Stimulated activated naive CD4-positive, alpha-beta T cell (primary cell): ENCODE data around the gene UFD1.

ENCODE experiments used
- DNase-seq, 6 experiments: peaks; one replicate each; lab custom pipeline; 2025; lab: John Stamatoyannopoulos, UW

UFD1 gene

GRCh38 chr22:19495562-19496323 is 16.8 kb upstream of the UFD1 start:
- DNase-seq: peak in 3 of 6 experiments; percentile 34 to 59 (median 55)

GRCh38 chr22:19494676-19495173 is 15.7 kb upstream of the UFD1 start:
- DNase-seq: no peak

- no peak for DNase-seq
Measured at GRCh38 chr22:19494001-19494560, 15.1 kb upstream of the UFD1 start.

DNA sequence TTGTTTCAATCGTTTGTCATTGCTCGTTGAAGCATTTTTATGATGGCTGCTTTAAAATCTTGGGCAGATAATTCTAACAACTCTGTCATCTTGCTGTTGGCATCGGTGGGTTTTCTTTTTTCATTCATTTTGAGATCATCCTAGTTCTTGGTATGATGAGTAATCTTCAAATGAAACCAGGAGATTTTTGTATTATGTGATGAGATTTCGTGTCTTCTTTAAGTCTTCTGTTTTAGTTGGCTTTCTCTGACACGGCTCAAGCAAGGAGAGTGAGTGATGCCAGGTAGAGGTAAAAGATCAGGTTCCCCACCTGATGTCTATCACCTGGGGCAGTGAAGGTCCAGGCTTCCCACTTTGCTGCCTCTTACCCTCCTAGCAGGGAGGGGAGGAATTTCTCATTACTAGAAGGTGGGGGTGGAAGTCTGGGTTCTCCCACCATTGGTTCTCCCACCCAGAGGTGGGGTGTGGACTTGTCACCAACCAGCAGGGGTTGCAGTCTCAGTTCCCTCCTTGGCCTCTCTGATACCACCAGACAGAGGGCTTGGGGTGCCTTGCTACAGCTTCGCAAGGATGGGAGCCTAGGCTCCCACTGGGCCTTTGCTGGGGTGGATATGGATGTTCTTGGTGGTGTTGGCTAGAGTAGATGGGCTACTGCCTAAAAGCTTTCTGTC is 13.6 kb upstream of the UFD1 start:
- no peak for DNase-seq

GRCh38 chr22:19490628-19491230 is 11.7 kb upstream of the UFD1 start:
- DNase-seq: no peak

- DNase-seq: peak in 2 of 6 experiments; percentile 8 to 10
Measured at GRCh38 chr22:19488884-19489843, 10.2 kb upstream of the UFD1 start.

GRCh38 chr22:19488285-19488684 is 9.3 kb upstream of the UFD1 start:
- DNase-seq: no peak

DNA sequence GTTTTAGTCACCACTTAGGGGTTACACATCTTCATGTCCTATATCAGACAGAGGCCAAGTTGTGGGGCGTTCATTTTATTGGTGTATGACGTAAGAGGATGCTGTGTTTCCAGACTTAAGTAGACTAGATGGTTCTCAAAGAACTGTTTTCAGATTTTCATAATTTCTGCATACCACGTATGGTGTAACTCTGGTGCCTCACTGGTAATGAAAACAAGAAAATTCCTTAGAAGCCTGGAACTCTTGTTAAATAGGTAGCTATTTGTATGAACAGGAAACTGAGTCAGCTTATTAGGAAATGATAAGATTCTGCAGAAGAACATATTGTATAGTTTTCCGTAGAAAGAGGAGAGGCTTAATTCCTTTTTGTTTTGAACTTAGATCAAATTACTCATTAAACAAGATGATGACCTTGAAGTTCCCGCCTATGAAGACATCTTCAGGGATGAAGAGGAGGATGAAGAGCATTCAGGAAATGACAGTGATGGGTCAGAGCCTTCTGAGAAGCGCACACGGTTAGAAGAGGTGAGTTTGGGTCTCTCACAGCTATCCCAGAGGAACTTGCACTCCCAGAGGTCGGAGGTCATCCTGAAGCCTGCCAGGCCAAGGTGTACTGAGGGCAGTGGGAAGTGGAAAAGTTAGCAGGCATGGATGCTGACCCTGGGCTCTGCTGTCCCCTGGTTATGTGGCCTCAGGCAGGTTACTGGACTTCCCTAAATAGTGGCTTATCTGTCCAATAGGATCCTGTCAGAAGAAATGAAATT is 4.7 kb upstream of the UFD1 start:
- DNase-seq: no peak

DNA sequence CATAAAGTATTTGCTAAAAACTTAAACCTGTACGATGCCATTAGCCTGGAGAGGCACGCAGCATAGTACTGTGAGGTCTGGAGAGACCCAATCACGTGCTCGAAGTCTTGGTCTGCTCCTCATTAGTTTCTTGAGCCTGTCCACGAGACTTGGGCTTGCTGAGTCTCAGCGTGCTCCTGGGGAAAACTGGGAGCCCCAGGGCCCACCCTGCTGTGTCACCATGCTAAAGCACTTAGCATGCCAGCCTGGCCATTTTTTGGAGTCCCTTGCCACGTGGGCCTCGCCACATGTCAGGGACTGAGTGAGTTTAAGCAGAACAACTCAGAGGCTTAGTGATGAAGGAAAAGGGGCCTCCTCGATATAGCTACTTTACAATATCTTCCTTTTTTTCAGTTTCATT is 3.3 kb upstream of the UFD1 start:
- no peak for DNase-seq

DNA sequence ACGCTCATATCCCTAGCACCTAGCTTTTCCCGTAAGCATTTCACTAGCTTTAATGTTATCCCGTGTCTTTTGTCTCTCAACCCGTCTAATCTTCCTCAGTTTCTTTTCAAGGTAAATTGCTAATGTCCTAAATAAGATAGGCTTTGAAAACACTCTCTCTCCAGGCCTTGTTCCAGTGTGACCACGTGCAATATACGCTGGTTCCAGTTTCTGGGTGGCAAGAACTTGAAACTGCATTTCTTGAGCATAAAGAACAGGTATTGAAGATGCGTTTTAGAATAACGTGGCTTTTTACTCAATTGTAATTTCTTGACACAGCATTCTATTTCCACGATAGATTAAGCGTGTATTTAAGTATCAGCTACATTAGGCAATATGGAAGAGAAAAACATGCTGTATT is 1.8 kb upstream of the UFD1 start:
- no peak for DNase-seq

GRCh38 chr22:19480173-19480568 is 1.2 kb upstream of the UFD1 start:
- no peak for DNase-seq

- DNase-seq: peak; percentile 82 to 99 (median 95)
Measured at GRCh38 chr22:19479355-19480172, 571 bp upstream of the UFD1 start, which contains the start of gene CDC45. Gene CDC45 (plus strand): TSS chr22:19479920. CDS start chr22:19479969, 49 bp downstream.

GRCh38 chr22:19478045-19478900 is 720 bp downstream of the UFD1 start:
- DNase-seq: peak; percentile 13 to 51 (median 21)

GRCh38 chr22:19477321-19478044 is 1.5 kb downstream of the UFD1 start:
- peak in 1 of 6 experiments; percentile 39 for DNase-seq

DNA sequence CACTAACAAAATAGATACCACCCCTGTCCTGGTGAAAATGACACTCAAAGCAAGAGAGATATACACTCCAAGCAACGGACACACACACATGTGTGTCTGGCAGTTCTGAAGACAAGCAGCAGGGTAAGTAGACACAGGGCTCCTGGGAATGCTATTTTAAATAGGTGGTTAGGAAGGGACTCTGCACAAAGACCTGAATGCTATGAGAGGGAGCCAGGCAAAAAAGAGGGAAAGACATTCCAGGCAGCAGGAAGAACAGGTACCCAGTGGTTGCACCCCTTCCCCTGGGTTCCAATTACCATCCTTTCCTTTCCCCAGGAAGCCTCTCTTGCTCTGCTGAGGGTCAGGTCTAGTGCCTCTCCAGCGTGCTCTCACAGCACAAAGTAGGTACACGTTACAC is 3.0 kb downstream of the UFD1 start:
- DNase-seq: no peak

DNA sequence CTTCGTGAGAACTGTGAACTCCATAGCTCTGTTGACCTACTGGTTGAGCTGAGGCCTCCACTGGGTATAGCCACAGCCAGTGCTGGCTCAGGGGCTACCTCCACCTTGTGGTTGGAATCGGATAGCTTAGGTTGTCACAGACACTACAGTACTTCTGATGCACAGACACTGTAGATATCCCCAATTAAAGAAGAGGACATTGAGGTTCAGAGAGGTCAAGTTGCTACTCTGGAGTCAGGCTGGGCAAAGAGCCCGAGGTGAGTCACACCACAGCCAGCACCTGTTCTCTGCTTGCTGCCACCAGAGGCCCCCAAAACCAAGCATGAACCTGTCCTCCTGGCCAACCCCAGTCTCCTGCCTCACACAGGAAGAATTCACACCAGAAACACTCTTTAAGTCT is 5.4 kb downstream of the UFD1 start:
- DNase-seq: no peak

DNA sequence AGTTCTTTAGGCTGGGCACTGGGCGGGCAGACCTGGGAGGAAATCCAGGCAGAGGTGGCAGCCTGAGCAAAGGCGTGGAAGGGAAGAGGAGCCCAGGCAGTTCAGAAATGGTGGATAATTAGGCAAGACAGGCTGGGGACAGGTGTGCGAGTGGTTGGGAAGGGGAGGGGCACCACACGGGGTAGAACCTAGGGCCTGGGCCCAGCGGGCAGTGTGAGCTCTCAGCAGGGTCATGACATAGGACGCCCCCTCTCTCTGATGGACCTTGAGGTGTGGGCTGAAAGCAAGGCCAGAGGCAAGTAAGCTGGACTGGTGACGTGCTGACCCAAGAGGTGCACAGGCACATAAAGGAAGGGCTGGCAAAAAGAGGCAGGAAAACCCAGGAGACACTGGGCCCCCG is 6.8 kb downstream of the UFD1 start:
- DNase-seq: no peak

DNA sequence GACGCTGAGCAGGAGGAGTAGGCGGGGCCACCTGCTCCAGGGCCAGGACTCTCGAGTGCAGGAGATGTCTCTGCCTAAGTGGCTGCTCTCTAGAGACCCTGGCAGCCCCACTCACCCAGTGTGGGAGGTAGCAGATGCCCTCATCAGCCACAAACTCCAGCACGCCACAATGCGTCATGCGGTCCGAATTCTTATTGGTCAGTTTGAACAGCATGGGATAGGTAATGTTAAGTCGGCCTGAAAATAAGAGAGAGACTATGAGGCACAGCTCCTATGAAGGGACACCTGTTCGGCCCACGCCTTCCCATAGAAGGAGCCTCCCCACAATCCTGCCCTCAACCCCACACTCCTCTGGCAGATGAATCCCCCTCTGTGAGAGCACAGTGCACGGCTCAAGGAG is 7.4 kb downstream of the UFD1 start:
- DNase-seq: no peak
